SH-SY5Y (cell line): Measurements from ENCODE around the gene CEP170B.

Experiments
- GATA2 ChIP-seq: IDR thresholded peaks from 2 replicates; pipeline ENCODE4 v1.6.1; 2011; ENCODE audit warnings: mild to moderate bottlenecking, low read depth, low read length
- GATA3 ChIP-seq: IDR thresholded peaks from 2 replicates; pipeline ENCODE4 v1.6.1; 2011; ENCODE audit warnings: low read depth, mild to moderate bottlenecking, low read length, moderate library complexity

The CEP170B gene

GRCh38 chr14:104939666-104940410 lies 74.8 kb downstream of the CEP170B start:
- TF ChIP-seq GATA3, result no peak
- no peak for TF ChIP-seq GATA2

GRCh38 chr14:104940526-104941150 lies 75.6 kb downstream of the CEP170B start:
- no peak for TF ChIP-seq GATA2
- TF ChIP-seq GATA3, result no peak

GRCh38 chr14:104941508-104942365 lies 76.7 kb downstream of the CEP170B start:
- no peak for TF ChIP-seq GATA3
- no peak for TF ChIP-seq GATA2

GRCh38 chr14:104942586-104942985 lies 77.5 kb downstream of the CEP170B start:
- TF ChIP-seq GATA3 (no peak), GATA2 (no peak)
